ENCODE data around the gene SCGN. TPM values are rescaled to one million over a fixed set of nuclear protein-coding genes. Genes with fewer than 3 reads are reported as not detected.

SCGN gene
- total and polyA plus RNA-seq, 2 of the 13 experiments (the other 11 are each of a cell fraction or from before 2014, with no cell fraction given), result 2.9 to 29.0 TPM

- DNase-seq (ENCODE audit: low spot score) (no peak), ATAC-seq (no peak)
These were observed 91.9 kb downstream of the SCGN start for GRCh38 chr6:25743868-25744267.

More at GRCh38 chr6:25743868-25744267, 91.9 kb downstream of the SCGN start:
- ChIA-PET CTCF (ENCODE audit: low intra/inter-chr PET ratio, low total read pairs) (no interaction called here), POLR2A (no interaction called here)
- Histone ChIP-seq H3K36me3 (replicated peaks in 1 of 2; ENCODE audit: control insufficient read depth in 1 of 2, insufficient read depth in 2 of 2, low read length in 2 of 2) (no peaks in the 10 kb centered on the region), H3K4me2 (ENCODE audit: low read depth, low read length) (no peak overlapping the region), H3K9me3 (ENCODE audit: low read length) (no peaks in the 10 kb centered on the region), H3K4me1 (ENCODE audit: insufficient read depth, low read length) (peaks cover 39% of the 10 kb centered on the region), H3K27ac (ENCODE audit: extremely low read length, insufficient read depth, low read length) (no peak overlapping the region), H3K79me2 (ENCODE audit: insufficient read depth, low read length) (no peaks in the 10 kb centered on the region), H4K20me1 (ENCODE audit: insufficient read depth, low read length) (no peaks in the 10 kb centered on the region), H3K4me3 (replicated peaks in 1 of 3; ENCODE audit: insufficient read depth in 1 of 3, low read depth in 2 of 3, low read length in 3 of 3) (no peak overlapping the region), H3K27me3 (ENCODE audit: control insufficient read depth in 1 of 2, insufficient read depth in 2 of 2, low read length in 2 of 2) (no peaks in the 10 kb centered on the region), H3K9ac (ENCODE audit: insufficient read depth, low read depth, low read length) (no peak overlapping the region), H2AFZ (ENCODE audit: low read length) (no peak overlapping the region)
- no TSS peak for BruUV-seq (replicated peaks)
- TF ChIP-seq NFE2L2 (IDR thresholded peaks at IDR 0.05; ENCODE audit: low read length) (no peak), ZNF441 (CRISPR knock-in tag; IDR thresholded peaks at IDR 0.05; ENCODE audit: borderline replicate concordance) (no peak), RERE (CRISPR knock-in tag; IDR thresholded peaks at IDR 0.05; ENCODE audit: low read depth) (no peak), MXI1 (IDR thresholded peaks at IDR 0.05; ENCODE audit: borderline replicate concordance, low read depth, low read length) (no peak), NONO (IDR thresholded peaks at IDR 0.05) (no peak), NONO (CRISPR knock-in tag; conservative IDR thresholded peaks at IDR 0.05) (no peak), KDM5B (CRISPR knock-in tag; IDR thresholded peaks at IDR 0.05; ENCODE audit: borderline replicate concordance) (no peak), HES4 (CRISPR knock-in tag; IDR thresholded peaks at IDR 0.05; ENCODE audit: borderline replicate concordance) (no peak), LBX2 (CRISPR knock-in tag; IDR thresholded peaks at IDR 0.05; ENCODE audit: borderline replicate concordance) (no peak), HMG20A (CRISPR knock-in tag; IDR thresholded peaks at IDR 0.05; ENCODE audit: borderline replicate concordance) (no peak), NR3C1 (CRISPR knock-in tag; IDR thresholded peaks at IDR 0.05) (no peak)
- intact Hi-C loops (cut with micrococcal nuclease; ENCODE audit: unreplicated experiment), result no loop called here
- in situ Hi-C loops (cut with HindIII; ENCODE audit: extremely low pct_ligation_motif_present, low pct_unique_long_range_greater_than_20kb), result no loop called here
- FAIRE-seq, result no peak
